GM10847 (cell line): ENCODE results near the gene UNC13D.

Experiments used
- POLR2A ChIP-seq: IDR thresholded peaks from 2 replicates; pipeline ENCODE4 v1.6.1; 2011; ENCODE audit not compliant: insufficient read length; ENCODE audit errors: extremely low read depth

UNC13D gene

DNA sequence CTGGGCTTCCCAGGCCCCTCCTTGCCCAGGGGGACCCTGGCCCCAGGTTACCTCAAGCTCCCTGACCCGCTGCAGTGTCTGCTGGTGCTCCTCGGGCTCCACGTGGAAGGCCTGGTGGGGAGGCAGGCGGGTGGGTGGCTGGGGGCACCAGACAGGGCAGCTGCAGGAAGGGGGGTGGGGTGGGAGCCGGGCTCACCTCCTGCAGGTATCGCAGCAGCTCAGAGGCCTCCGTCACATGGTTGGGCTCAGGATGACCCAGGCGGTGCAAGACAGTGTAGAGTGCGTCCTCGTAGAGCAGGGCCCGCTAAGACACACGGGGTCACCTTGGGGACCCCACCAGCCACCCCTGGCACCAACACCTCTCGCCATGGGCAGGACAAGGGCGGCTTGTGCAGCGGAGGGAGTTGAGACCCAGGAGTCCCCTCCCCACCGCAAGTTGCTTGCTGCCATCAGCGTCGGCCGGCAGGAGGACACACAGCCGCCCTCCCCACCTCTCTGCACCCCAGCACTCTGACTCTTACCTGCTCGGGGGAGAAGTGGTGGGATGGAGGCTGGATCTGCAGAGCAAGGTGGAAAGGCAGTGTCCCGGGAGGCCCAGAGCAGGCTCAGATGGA, 1.1 kb downstream of the UNC13D start:
- no peak for TF ChIP-seq POLR2A

GRCh38 chr17:75842411-75842810, 1.8 kb downstream of the UNC13D start:
- no peak for TF ChIP-seq POLR2A

- TF ChIP-seq POLR2A = no peak
These were observed 3.4 kb downstream of the UNC13D start for GRCh38 chr17:75840799-75841164.

DNA sequence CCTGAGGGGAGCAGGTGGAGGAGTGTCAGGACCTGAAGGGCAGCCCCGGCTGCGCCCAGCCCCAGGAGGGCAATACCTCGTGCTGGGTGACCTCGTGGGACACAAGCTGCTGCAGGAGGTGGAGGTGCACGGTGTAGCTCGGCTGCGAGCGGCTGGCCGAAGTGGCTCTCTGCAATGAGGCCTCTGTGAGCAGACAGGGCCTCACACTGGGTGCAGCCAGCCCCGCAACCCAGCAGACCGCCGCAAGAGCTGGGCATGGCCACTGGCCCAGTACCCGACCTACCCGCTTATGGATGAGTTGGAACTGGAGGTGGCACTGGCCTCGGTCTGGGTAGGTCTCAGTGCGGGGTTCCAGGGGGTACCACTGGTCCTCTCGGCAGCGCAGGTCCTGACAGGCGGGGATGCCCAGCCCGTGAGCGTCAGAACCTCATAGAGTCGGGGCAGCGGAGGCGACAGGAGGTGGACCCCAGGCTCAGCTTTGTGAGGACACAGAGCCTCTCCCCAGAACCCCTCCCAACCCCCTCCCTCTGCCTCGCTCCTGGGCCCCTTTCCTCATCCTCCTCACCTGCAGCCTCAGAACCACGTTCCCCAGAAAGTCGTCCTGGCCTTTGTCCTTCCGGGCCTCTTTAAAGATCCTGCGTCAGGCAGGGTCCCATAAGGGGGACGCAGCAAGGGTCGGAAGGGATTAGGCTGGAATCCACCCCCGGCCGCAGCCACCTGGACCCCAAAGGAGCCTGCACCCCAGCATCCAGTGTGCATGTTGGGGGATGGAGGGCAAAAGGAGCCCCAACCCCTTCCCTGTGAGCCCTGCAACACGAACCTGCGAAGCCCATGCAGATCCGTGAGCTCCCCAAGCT, 4.0 kb downstream of the UNC13D start:
- no peak for TF ChIP-seq POLR2A

DNA sequence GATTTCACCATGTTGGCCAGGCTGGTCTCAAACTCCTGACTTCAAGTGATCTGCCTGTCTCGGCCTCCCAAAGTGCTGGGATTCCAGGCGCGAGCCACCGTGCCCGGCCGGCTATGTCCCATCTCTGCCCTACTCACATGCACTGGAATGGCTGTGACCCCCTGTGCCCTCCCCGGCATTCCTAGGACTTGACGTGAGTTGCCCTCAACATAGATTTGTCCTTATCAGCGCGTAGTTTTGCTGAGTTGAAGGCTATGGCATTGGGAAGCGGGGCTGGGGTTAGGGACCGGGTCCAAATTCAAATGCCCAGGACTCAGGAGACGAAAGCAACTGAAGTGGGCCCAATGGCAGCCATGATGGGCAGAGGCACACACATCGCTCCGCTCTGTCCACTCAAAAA, 5.8 kb downstream of the UNC13D start:
- TF ChIP-seq POLR2A = no peak

- no peak for TF ChIP-seq POLR2A
These were observed 6.3 kb downstream of the UNC13D start for GRCh38 chr17:75837899-75838298.

DNA sequence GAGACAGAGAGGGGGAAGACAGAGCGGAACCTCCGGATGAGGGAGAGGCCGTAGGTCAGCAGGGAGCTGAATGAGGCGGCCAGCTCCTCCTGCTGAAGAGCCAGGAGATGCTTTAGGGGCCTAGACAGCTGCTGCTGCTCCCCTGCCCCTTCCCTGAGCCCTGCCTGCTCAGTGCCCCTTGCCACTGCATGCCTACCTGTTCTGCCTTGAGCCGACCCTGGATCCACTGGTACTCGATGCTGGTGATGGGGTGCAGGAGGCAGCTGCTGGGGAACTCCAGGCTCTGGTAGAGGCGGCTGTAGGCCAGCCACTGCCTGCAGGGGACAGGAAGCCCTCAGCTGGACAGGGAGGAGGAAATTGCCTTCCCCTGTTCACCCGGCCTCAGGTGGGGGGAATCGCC, 7.6 kb downstream of the UNC13D start:
- no peak for TF ChIP-seq POLR2A

- no peak for TF ChIP-seq POLR2A
These were observed 8.6 kb downstream of the UNC13D start for GRCh38 chr17:75835654-75835987.

GRCh38 chr17:75834928-75835653, 9.1 kb downstream of the UNC13D start:
- TF ChIP-seq POLR2A = no peak

- no peak for TF ChIP-seq POLR2A
These were observed 9.8 kb downstream of the UNC13D start for GRCh38 chr17:75834279-75834920.

DNA sequence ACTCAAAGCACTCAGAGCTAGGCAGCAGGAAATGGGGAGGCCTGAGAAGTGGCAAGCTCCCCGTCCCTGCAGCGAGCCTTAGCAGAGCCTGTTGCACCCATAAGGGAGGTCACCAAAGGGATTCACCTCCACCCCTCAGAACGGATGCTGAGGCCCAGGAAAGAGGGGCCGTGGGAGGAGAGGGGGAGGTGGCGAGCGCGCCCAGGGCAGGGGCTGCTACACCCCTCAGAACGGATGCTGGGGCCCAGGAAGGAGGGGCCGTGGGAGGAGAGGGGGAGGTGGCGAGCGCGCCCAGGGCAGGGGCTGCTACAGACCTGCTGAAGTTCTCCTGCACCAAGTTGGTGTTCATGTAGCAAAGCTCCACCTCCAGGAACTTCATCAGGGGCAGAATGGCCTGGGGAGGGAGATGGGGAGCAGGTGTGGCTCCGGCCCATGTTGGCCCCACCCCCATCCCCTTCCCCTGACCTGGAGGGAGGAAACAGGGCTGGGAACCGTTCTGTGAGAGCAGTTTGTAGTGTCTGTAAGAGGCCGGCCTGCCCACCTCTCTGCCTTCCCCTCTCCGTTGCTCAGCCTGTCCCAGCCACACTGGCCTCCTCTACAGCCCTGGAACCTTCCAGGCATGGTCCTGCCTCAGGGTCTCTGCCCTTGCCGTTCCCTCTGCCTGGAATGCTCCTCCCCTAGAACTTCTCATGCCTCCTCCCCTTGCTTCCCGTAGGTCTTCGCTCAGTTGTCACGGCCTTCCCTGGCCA, 11.4 kb downstream of the UNC13D start:
- TF ChIP-seq POLR2A = no peak

DNA sequence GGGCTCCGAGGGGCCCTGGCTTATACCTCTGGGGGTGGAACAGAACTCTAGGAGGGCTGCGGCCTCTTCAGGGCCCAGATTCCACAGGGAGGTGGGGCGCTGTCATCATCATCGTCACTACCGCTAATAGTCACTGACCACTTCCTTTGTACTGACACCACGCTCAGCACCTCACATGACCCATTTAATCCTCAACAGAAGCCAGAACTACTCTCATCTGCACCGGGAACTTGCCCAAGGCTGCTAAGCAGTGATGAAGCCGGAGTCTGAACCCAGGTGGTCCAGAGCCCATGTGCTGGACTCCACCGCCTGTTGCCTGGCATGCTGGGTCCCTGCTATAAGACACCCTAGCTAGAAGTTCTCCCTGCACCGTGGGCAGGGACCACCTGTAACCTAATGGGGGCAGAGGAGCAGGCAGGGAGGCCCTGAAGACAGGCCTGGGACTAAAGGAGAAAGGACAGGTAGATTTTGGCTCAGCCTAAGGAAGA, 12.0 kb downstream of the UNC13D start:
- no peak for TF ChIP-seq POLR2A

DNA sequence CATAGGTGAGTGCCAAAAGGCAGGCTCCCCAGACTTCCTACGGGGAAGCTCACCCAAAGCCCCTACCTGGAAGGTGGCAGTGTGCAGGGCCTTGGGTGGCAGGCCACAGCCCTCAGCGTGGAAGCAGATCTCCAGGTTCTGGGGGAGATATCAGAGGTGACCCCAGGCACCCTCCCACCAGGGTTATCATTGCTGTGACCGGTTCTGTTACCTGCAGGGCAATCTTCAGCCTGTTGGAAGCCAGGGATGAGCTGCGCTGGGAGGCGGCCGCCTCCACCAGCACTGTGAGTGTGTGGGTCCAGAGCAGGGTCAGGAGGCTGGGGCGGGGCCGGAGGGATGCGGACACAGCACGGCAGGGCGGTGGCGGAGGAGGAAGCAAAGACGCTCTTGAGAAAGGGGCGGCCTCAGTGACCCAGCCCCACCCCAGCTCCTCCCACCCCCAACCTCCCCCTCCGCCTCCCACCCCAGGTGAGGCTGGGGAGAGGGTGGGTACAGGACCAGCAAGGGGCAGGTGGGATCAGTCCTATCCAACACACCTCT, 13.1 kb downstream of the UNC13D start:
- TF ChIP-seq POLR2A = no peak

- no peak for TF ChIP-seq POLR2A
These were observed 13.8 kb downstream of the UNC13D start for GRCh38 chr17:75830164-75831031.
